Measurements from ENCODE around the gene ARHGEF4.

Gene ARHGEF4

GRCh38 chr2:130829015-130829414 is 7.7 kb upstream of the ARHGEF4 start:
- POLR2A ChIA-PET, result no interaction called here
- TF ChIP-seq SUZ12 (IDR thresholded peaks at IDR 0.05) (no peak), FOXA1 (IDR thresholded peaks at IDR 0.05) (no peak), ELF4 (IDR thresholded peaks at IDR 0.05) (no peak), BHLHE40 (IDR thresholded peaks at IDR 0.05; ENCODE audit: borderline replicate concordance) (no peak), FOXK2 (IDR thresholded peaks at IDR 0.05) (no peak), ZNF384 (IDR thresholded peaks at IDR 0.05) (no peak), NFRKB (IDR thresholded peaks at IDR 0.05) (no peak), L3MBTL2 (conservative IDR thresholded peaks at IDR 0.05) (no peak), HDGF (IDR thresholded peaks at IDR 0.05; ENCODE audit: borderline replicate concordance) (no peak), LEF1 (IDR thresholded peaks at IDR 0.05; ENCODE audit: borderline replicate concordance) (no peak), TARDBP (IDR thresholded peaks at IDR 0.05) (no peak), FOXM1 (IDR thresholded peaks at IDR 0.05; ENCODE audit: borderline replicate concordance) (no peak), ARNT (IDR thresholded peaks at IDR 0.05) (no peak), SP1 (IDR thresholded peaks at IDR 0.05) (no peak), CTBP1 (IDR thresholded peaks at IDR 0.05; ENCODE audit: borderline replicate concordance) (no peak)
- TF ChIP-seq, protein P1, sequence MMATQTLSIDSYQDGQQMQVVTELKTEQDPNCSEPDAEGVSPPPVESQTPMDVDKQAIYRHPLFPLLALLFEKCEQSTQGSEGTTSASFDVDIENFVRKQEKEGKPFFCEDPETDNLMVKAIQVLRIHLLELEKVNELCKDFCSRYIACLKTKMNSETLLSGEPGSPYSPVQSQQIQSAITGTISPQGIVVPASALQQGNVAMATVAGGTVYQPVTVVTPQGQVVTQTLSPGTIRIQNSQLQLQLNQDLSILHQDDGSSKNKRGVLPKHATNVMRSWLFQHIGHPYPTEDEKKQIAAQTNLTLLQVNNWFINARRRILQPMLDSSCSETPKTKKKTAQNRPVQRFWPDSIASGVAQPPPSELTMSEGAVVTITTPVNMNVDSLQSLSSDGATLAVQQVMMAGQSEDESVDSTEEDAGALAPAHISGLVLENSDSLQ (IDR thresholded peaks at IDR 0.05), result no peak
- no peak for DNase-seq (ENCODE audit: extremely low spot score)
- CTCF ChIA-PET, result no interaction called here

DNA sequence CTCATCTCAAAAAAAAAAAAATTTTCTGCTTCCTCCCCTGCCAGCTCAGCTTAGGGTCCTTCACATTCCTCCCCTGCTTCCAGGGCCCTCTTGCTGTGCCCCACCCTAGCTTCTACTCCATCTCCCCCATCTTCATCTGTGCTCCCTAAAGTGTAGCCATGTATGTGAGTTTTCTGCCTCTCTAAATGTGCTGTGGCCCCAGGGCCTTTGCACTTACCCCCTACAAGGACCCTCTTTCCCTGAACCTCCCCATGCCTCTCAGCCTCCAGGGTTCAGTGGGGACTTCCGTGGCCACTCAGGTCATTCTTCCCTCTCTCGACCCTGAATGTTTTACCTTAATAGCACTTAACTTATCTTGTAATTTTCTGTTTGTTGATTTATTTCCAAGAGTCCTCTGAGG is 6.2 kb upstream of the ARHGEF4 start:
- no peak for TF ChIP-seq SP1 (IDR thresholded peaks at IDR 0.05)
- TF ChIP-seq ARNT (IDR thresholded peaks at IDR 0.05), result no peak
- TF ChIP-seq SUZ12 (IDR thresholded peaks at IDR 0.05), result no peak
- TF ChIP-seq NFRKB (IDR thresholded peaks at IDR 0.05), result no peak
- no peak for TF ChIP-seq FOXK2 (IDR thresholded peaks at IDR 0.05)
- no peak for TF ChIP-seq TARDBP (IDR thresholded peaks at IDR 0.05)
- TF ChIP-seq, protein P1 (IDR thresholded peaks at IDR 0.05), result no peak
- TF ChIP-seq HDGF (IDR thresholded peaks at IDR 0.05; ENCODE audit: borderline replicate concordance), result no peak
- no peak for TF ChIP-seq LEF1 (IDR thresholded peaks at IDR 0.05; ENCODE audit: borderline replicate concordance)
- no peak for TF ChIP-seq L3MBTL2 (conservative IDR thresholded peaks at IDR 0.05)
- TF ChIP-seq FOXA1 (IDR thresholded peaks at IDR 0.05), result no peak
- no peak for TF ChIP-seq FOXM1 (IDR thresholded peaks at IDR 0.05; ENCODE audit: borderline replicate concordance)
- TF ChIP-seq ELF4 (IDR thresholded peaks at IDR 0.05), result no peak
- no peak for TF ChIP-seq BHLHE40 (IDR thresholded peaks at IDR 0.05; ENCODE audit: borderline replicate concordance)
- TF ChIP-seq ZNF384 (IDR thresholded peaks at IDR 0.05), result no peak
- CTCF ChIA-PET, result no interaction called here
- no peak for DNase-seq (ENCODE audit: extremely low spot score)
- POLR2A ChIA-PET, result no interaction called here

- DNase-seq (ENCODE audit: extremely low spot score), result no peak
- TF ChIP-seq LEF1 (IDR thresholded peaks at IDR 0.05; ENCODE audit: borderline replicate concordance) (no peak), ZNF384 (IDR thresholded peaks at IDR 0.05) (no peak), CTBP1 (IDR thresholded peaks at IDR 0.05; ENCODE audit: borderline replicate concordance) (no peak), HDGF (IDR thresholded peaks at IDR 0.05; ENCODE audit: borderline replicate concordance) (no peak), ELF4 (IDR thresholded peaks at IDR 0.05) (no peak), FOXK2 (IDR thresholded peaks at IDR 0.05) (no peak), TARDBP (IDR thresholded peaks at IDR 0.05) (no peak), FOXM1 (IDR thresholded peaks at IDR 0.05; ENCODE audit: borderline replicate concordance) (no peak), NFRKB (IDR thresholded peaks at IDR 0.05) (no peak), SUZ12 (IDR thresholded peaks at IDR 0.05) (no peak), ARNT (IDR thresholded peaks at IDR 0.05) (no peak), FOXA1 (IDR thresholded peaks at IDR 0.05) (no peak), SP1 (IDR thresholded peaks at IDR 0.05) (no peak), BHLHE40 (IDR thresholded peaks at IDR 0.05; ENCODE audit: borderline replicate concordance) (no peak), L3MBTL2 (conservative IDR thresholded peaks at IDR 0.05) (no peak)
- TF ChIP-seq, protein P1 (IDR thresholded peaks at IDR 0.05), result no peak
- POLR2A ChIA-PET, result no interaction called here
- CTCF ChIA-PET, result no interaction called here
These were observed 5.4 kb upstream of the ARHGEF4 start for GRCh38 chr2:130831356-130831755.

GRCh38 chr2:130832296-130832940 is 4.3 kb upstream of the ARHGEF4 start:
- DNase-seq (ENCODE audit: extremely low spot score), result no peak
- TF ChIP-seq L3MBTL2 (conservative IDR thresholded peaks at IDR 0.05) (no peak), SP1 (IDR thresholded peaks at IDR 0.05) (no peak), HDGF (IDR thresholded peaks at IDR 0.05; ENCODE audit: borderline replicate concordance) (no peak), ARNT (IDR thresholded peaks at IDR 0.05) (no peak), FOXM1 (IDR thresholded peaks at IDR 0.05; ENCODE audit: borderline replicate concordance) (no peak), BHLHE40 (IDR thresholded peaks at IDR 0.05; ENCODE audit: borderline replicate concordance) (no peak), CTBP1 (IDR thresholded peaks at IDR 0.05; ENCODE audit: borderline replicate concordance) (no peak)
- TF ChIP-seq, protein P1 (IDR thresholded peaks at IDR 0.05), result no peak
- CTCF ChIA-PET, result no interaction called here
- POLR2A ChIA-PET, result no interaction called here

- ChIA-PET POLR2A (no interaction called here), CTCF (interaction anchor here (0.5 to 0.8 kb wide), 2 partner anchors 37 to 96 kb away, joined by 3 to 10 read pairs; no protein-coding TSS in a partner anchor)
- DNase-seq (ENCODE audit: extremely low spot score), result no peak
- TF ChIP-seq, protein P1 (IDR thresholded peaks at IDR 0.05), result 0 out of 2 replicates have a peak, but pooled peaks have one; percentile 16
- TF ChIP-seq SUZ12 (IDR thresholded peaks at IDR 0.05), result no peak
- TF ChIP-seq SP1 (IDR thresholded peaks at IDR 0.05), result no peak
These were observed 2.4 kb upstream of the ARHGEF4 start for GRCh38 chr2:130834091-130834930.

Measured in HEK293T (cell line).